PFSK-1 (cell line): Measurements from ENCODE around the gene NABP2.

Experiments
- FOXP2 ChIP-seq: optimal IDR thresholded peaks from 2 replicates; pipeline ENCODE3; 2011; ENCODE audit warnings: borderline replicate concordance, control low read depth, inconsistent platforms; ENCODE audit not compliant: insufficient read depth; ENCODE audit errors: extremely low read length, extremely low read depth
- POLR2AphosphoS5 ChIP-seq: IDR thresholded peaks from 2 replicates; pipeline ENCODE4 v1.6.1; 2012; ENCODE audit warnings: low read depth, mild to moderate bottlenecking, control low read depth, low read length, moderate library complexity
- SIN3A ChIP-seq: IDR thresholded peaks from 2 replicates; pipeline ENCODE4 v1.6.1; 2012; ENCODE audit warnings: mild to moderate bottlenecking, low read length, moderate library complexity, borderline replicate concordance; ENCODE audit not compliant: insufficient read depth
- TAF1 ChIP-seq: IDR thresholded peaks from 2 replicates; pipeline ENCODE4 v1.6.1; 2012; ENCODE audit warnings: low read length, control low read depth, borderline replicate concordance; ENCODE audit not compliant: insufficient read depth
- TF ChIP-seq, protein P1 (sequence below), 2 experiments: IDR thresholded peaks; 2 replicates each; pipeline versions ENCODE4 v1.6.1 to v1.8.0; 2011 to 2012; ENCODE audit warnings: low read depth in 2 of 2, low read length in 2 of 2, control low read depth in 1 of 2, inconsistent platforms in 1 of 2, mild to moderate bottlenecking in 1 of 2, moderate library complexity in 1 of 2; ENCODE audit not compliant: insufficient read depth in 1 of 2

Gene NABP2

DNA sequence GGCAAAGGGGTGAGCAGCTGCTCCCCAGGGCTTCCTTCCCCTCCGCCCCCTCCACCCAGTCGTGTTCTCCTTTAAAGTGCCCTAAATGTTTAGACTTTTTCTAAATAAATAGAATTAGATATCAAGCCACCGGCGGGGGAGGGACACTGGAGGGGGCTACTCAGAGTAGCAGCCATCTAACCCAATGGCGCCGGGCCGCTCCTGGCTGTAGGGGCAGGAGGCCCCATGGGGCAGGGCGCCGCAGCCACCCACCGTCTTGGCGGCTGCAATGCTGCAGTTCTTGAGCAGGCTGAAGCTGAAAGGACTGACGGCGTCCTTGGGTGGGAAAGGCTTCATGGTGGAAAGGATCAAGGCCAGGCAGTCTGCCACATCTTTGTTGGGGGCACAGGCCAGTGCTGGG, 18.8 kb downstream of the NABP2 start:
- TF ChIP-seq TAF1: no peak
- TF ChIP-seq FOXP2: no peak
- no peak for TF ChIP-seq POLR2AphosphoS5
- TF ChIP-seq SIN3A: no peak
- TF ChIP-seq, protein P1, sequence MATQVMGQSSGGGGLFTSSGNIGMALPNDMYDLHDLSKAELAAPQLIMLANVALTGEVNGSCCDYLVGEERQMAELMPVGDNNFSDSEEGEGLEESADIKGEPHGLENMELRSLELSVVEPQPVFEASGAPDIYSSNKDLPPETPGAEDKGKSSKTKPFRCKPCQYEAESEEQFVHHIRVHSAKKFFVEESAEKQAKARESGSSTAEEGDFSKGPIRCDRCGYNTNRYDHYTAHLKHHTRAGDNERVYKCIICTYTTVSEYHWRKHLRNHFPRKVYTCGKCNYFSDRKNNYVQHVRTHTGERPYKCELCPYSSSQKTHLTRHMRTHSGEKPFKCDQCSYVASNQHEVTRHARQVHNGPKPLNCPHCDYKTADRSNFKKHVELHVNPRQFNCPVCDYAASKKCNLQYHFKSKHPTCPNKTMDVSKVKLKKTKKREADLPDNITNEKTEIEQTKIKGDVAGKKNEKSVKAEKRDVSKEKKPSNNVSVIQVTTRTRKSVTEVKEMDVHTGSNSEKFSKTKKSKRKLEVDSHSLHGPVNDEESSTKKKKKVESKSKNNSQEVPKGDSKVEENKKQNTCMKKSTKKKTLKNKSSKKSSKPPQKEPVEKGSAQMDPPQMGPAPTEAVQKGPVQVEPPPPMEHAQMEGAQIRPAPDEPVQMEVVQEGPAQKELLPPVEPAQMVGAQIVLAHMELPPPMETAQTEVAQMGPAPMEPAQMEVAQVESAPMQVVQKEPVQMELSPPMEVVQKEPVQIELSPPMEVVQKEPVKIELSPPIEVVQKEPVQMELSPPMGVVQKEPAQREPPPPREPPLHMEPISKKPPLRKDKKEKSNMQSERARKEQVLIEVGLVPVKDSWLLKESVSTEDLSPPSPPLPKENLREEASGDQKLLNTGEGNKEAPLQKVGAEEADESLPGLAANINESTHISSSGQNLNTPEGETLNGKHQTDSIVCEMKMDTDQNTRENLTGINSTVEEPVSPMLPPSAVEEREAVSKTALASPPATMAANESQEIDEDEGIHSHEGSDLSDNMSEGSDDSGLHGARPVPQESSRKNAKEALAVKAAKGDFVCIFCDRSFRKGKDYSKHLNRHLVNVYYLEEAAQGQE (IDR thresholded peaks at IDR 0.05; ENCODE audit: insufficient read depth in 1 of 2, low read depth in 2 of 2, low read length in 2 of 2): no peak

DNA sequence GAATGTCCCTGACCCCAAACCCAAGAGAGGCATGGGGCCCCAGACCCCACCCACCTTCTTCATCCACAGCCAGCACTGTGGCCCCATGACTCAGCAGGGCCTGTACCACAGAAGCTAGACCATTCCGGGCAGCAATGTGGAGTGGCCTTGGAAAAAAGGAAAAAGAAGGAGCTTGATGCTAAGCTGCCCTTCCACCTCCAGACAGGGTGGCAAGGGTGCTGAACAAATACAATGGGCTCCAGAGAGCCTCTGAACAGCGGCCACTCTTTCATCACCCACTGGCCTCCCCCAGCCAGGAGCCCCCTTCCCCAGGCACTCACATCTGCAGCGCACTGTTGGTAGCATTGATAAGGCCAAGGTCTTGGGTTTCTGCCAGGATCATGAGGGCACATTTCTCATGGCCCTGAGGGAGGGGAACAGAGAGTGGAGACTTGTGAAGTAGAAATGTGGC, 19.6 kb downstream of the NABP2 start:
- TF ChIP-seq TAF1: no peak
- no peak for TF ChIP-seq FOXP2
- no peak for TF ChIP-seq POLR2AphosphoS5
- TF ChIP-seq, protein P1 (IDR thresholded peaks at IDR 0.05; ENCODE audit: insufficient read depth in 1 of 2, low read depth in 2 of 2, low read length in 2 of 2): no peak
- TF ChIP-seq SIN3A: no peak

DNA sequence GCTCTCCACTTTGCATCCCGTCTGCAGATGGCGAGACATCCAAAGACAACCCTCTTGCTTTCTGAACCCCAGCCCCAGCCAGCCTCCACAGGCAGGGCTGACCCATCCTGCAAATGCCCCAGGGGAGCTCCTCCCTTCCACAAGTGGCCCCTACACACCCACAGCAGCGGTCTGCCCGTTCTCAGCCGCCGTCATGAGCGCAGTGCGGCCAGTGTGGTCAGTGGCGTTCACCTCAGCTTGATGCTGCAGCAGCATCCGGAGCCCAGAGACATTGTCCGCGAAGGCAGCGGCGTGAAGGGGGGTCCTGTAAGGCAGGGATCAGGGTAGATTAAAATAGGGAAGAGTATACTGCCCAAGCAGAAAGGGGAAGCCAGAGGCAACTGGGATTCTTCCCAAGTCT, 20.4 kb downstream of the NABP2 start:
- no peak for TF ChIP-seq SIN3A
- TF ChIP-seq, protein P1 (IDR thresholded peaks at IDR 0.05; ENCODE audit: insufficient read depth in 1 of 2, low read depth in 2 of 2, low read length in 2 of 2): no peak
- no peak for TF ChIP-seq FOXP2
- TF ChIP-seq TAF1: no peak
- no peak for TF ChIP-seq POLR2AphosphoS5

DNA sequence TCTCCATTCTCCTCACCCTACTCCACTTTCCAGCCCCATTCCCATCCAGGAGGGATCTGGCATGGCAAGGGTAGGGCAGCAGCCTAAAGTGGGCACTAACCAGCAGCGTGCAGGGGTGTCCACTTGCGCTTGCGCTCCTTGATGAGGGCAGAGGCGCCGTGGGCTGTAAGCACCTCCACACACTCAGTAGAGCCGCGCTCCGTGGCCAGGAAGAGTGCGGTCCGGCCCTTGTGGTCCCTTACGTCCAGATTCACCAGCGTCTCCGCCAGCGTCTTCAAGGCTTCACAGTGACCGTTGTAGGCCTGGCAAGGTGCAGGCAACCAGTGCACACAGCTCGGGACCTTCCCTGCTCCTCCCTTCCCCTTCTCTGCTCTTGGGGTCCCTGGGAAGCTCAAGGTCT, 23.8 kb downstream of the NABP2 start:
- TF ChIP-seq, protein P1 (IDR thresholded peaks at IDR 0.05; ENCODE audit: insufficient read depth in 1 of 2, low read depth in 2 of 2, low read length in 2 of 2): no peak
- TF ChIP-seq SIN3A (no peak), FOXP2 (no peak), TAF1 (no peak), POLR2AphosphoS5 (no peak)

DNA sequence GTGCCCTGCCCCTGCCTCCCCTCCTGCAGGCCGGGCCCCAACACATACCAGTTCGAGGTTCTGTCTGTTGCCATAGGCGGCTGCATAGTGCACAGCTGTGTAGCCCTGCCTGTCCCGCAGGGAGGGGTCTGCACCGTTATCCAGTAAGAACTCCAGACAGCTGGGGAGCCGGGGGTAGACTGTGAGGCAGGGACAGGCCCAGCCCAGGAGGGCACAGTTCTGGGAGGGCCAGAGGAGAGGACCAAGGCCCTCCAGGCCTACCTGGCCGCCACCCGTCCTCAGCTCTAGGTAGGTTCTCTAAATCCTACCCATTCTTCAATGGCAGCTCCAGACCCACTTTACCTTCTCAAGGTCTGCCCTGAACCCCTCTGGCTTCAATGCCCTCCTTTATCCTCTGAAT, 24.6 kb downstream of the NABP2 start:
- TF ChIP-seq, protein P1 (IDR thresholded peaks at IDR 0.05; ENCODE audit: insufficient read depth in 1 of 2, low read depth in 2 of 2, low read length in 2 of 2): no peak
